Spleen (tissue), 11 donors: Measurements from ENCODE around the gene LRRK1. TPM values are rescaled to one million over a fixed set of nuclear protein-coding genes. Genes with fewer than 3 reads are reported as not detected.

Source experiments
- DNase-seq: peaks from one replicate; pipeline ENCODE4 v3.0.0-alpha.2; 2020
- H3K27ac ChIP-seq, 8 donors: fragments of 200-600 bp; sonication (generic) in 7 of 8; 1 replicate in 4 of 8; 2 replicates in 4 of 8; pipeline versions ENCODE4 v1.5.0 to v1.8.0; 2016 to 2021; ENCODE audit warnings: inconsistent platforms in 4 of 8, mild to moderate bottlenecking in 4 of 8, moderate library complexity in 1 of 8
- H3K27me3 ChIP-seq, 7 donors: fragments of 200-600 bp; sonication (generic) in 6 of 7; replicated peaks in 1 of 7; 1 replicate in 4 of 7; 2 replicates in 3 of 7; pipeline versions ENCODE4 v1.5.0 to v1.8.0; 2016 to 2021; ENCODE audit warnings: inconsistent platforms in 3 of 7, mild to moderate bottlenecking in 1 of 7
- H3K36me3 ChIP-seq, 6 donors: fragments of 200-600 bp; sonication (generic) in 5 of 6; 1 replicate in 4 of 6; 2 replicates in 2 of 6; pipeline versions ENCODE4 v1.5.0 to v1.8.0; 2016 to 2021; ENCODE audit warnings: inconsistent platforms in 2 of 6
- H3K4me1 ChIP-seq, 6 donors: fragments of 200-600 bp; sonication (generic) in 5 of 6; 1 replicate in 3 of 6; 2 replicates in 3 of 6; pipeline versions ENCODE4 v1.5.0 to v1.8.0; 2016 to 2021; ENCODE audit warnings: inconsistent platforms in 3 of 6
- H3K4me3 ChIP-seq, 8 donors: fragments of 200-600 bp; sonication (generic) in 7 of 8; 1 replicate in 4 of 8; 2 replicates in 4 of 8; pipeline versions ENCODE4 v1.5.0 to v1.8.0; 2016 to 2021; ENCODE audit warnings: inconsistent platforms in 4 of 8, mild to moderate bottlenecking in 4 of 8, moderate library complexity in 2 of 8
- H3K9me3 ChIP-seq, 8 donors: fragments of 200-600 bp; sonication (generic) in 7 of 8; 1 replicate in 4 of 8; 2 replicates in 4 of 8; pipeline versions ENCODE4 v1.5.0 to v1.8.0; 2016 to 2021; ENCODE audit warnings: inconsistent platforms in 4 of 8
- CTCF ChIP-seq, 11 experiments: fragments of 200-600 bp in 7 of 11; fragments of 450-650 bp in 4 of 11; sonication (generic) in 4 of 11; IDR thresholded peaks in 8 of 11; conservative IDR thresholded peaks in 3 of 11; 1 replicate in 7 of 11; 2 replicates in 4 of 11; pipeline versions ENCODE4 v1.4.0 to v1.8.0; 2016 to 2021; ENCODE audit warnings: antibody characterized with exemption in 11 of 11, inconsistent platforms in 4 of 11, mild to moderate bottlenecking in 1 of 11
- POLR2A ChIP-seq, 3 donors: fragments of 450-650 bp; IDR thresholded peaks; one replicate each; pipeline ENCODE4 v1.5.1; 2017; ENCODE audit warnings: antibody characterized with exemption in 3 of 3, mild to moderate bottlenecking in 1 of 3
- POLR2AphosphoS5 ChIP-seq, 3 donors: sonication (generic); formaldehyde crosslinking; IDR thresholded peaks; one replicate each; pipeline ENCODE4 v1.5.1; 2017; ENCODE audit warnings: antibody characterized with exemption in 3 of 3
- WGBS, 5 donors: extraction: QIAGEN DNeasy Blood & Tissue Kit in 3 of 5; methylation state at CpG; one replicate each; pipeline versions ENCODE4 v1.1.5 to v1.1.7; 2013 to 2018; 5-methylcytosine and 5-hydroxymethylcytosine counted together
- intact Hi-C: fragments of 100-400 bp; cut with DNase I; formaldehyde crosslinking; loops from one replicate; pipeline ENCODE4 v1.15.0; 2023; ENCODE audit warnings: low total_unique reads
- polyA plus RNA-seq, 3 donors: library from polyadenylated mRNA; stranded (reverse); fragments of 200-250 nt; gene quantifications; one replicate each; pipeline ENCODE4 v1.2.1, GENCODE V29; 2013
- total RNA-seq, 7 donors: library from RNA; depleted of rRNA in 3 of 7; stranded (reverse); fragments of >200 nt in 3 of 7; fragmentation: NEBNext Ultra II Directional in 4 of 7; extraction: Animal tissue kit (Norgen Biotek cat#: 25700) in 4 of 7; gene quantifications; one replicate each; pipeline versions ENCODE4 v1.1.0 to v1.2.1, GENCODE V29; 2016 to 2021
- donor health status: healthy with polysubstance abuse.
- donor health status: DM: no; HTN: no; CAD: no; lungs with moderate emphysema.
- donor health status: DM: no; HTN: no; CAD: no.
- donor health status: Bipolar disorder and iron deficiency.
- donor health status: healthy.
- donor health status: DM: no; HTN: no; CAD: no.
- donor health status: DM: yes; HTN: yes; CAD: no.

LRRK1 gene
- total and polyA plus RNA-seq, 10 donors = 12.0 to 60.2 (median 48.8) TPM

- peaks cover 7 to 64% (median 43%) of the 10 kb centered on the region in 6 donors for H3K4me1 ChIP-seq
- no peaks in the 10 kb centered on the region for H3K9me3 ChIP-seq
- intact Hi-C loops = no loop called here
- no peaks in the 10 kb centered on the region for H3K27me3 ChIP-seq
- peaks cover 0 to 3% (median 0%) of the 10 kb centered on the region in 6 donors for H3K36me3 ChIP-seq
- no peak overlapping the region for H3K4me3 ChIP-seq
- WGBS, 5 donors = 25 to 46% (median 30%) methylated on average over 4 of the region's 4 CpGs
- H3K27ac ChIP-seq = peak overlapping the region in 3 of 8 donors; percentile 33 to 39 (median 37)
- TF ChIP-seq POLR2A (IDR thresholded peaks at IDR 0.05) = no peak
- TF ChIP-seq POLR2AphosphoS5 (IDR thresholded peaks at IDR 0.05) = no peak
- no peak for TF ChIP-seq CTCF (IDR thresholded peaks at IDR 0.05 in 8 of 11, conservative IDR thresholded peaks at IDR 0.05 in 3 of 11)
- DNase-seq = no peak
Measured at GRCh38 chr15:100939791-100940190, 20.6 kb downstream of the LRRK1 start.

GRCh38 chr15:100940767-100941379 is 21.7 kb downstream of the LRRK1 start:
- WGBS, 5 donors = 56 to 80% (median 60%) methylated on average over 2 of the region's 2 CpGs
- intact Hi-C loops = no loop called here

GRCh38 chr15:100941536-100941935 is 22.4 kb downstream of the LRRK1 start:
- Histone ChIP-seq H3K27ac (peak overlapping the region in 2 of 8 donors; percentile 25 to 66), H3K4me1 (peaks cover 7 to 58% (median 38%) of the 10 kb centered on the region in 6 donors), H3K36me3 (no peaks in the 10 kb centered on the region), H3K9me3 (no peaks in the 10 kb centered on the region), H3K27me3 (no peaks in the 10 kb centered on the region), H3K4me3 (no peak overlapping the region)
- no peak for DNase-seq
- WGBS, 5 donors = 58 to 75% (median 65%) methylated on average over 3 to 10 of the region's 10 CpGs
- intact Hi-C loops = no loop called here
- TF ChIP-seq POLR2A (IDR thresholded peaks at IDR 0.05) = no peak
- no peak for TF ChIP-seq CTCF (IDR thresholded peaks at IDR 0.05 in 8 of 11, conservative IDR thresholded peaks at IDR 0.05 in 3 of 11)
- TF ChIP-seq POLR2AphosphoS5 (IDR thresholded peaks at IDR 0.05) = no peak

More at GRCh38 chr15:100940767-100941379, 21.7 kb downstream of the LRRK1 start:
- Histone ChIP-seq H3K36me3 (peaks cover 0 to 3% (median 0%) of the 10 kb centered on the region in 6 donors), H3K4me1 (peaks cover 7 to 58% (median 38%) of the 10 kb centered on the region in 6 donors), H3K9me3 (no peaks in the 10 kb centered on the region), H3K27me3 (no peaks in the 10 kb centered on the region), H3K4me3 (peak overlapping the region in 1 of 8 donors; percentile 5), H3K27ac (peak overlapping the region in 4 of 8 donors; percentile 33 to 66 (median 38))
- no peak for DNase-seq
- TF ChIP-seq POLR2A (IDR thresholded peaks at IDR 0.05) = no peak
- peak in 2 of 3 donors; percentile 40 to 60 for TF ChIP-seq POLR2AphosphoS5 (IDR thresholded peaks at IDR 0.05)

- peaks cover 0 to under 1% (median 0%) of the 10 kb centered on the region in 6 donors for H3K36me3 ChIP-seq
- H3K9me3 ChIP-seq = no peaks in the 10 kb centered on the region
- WGBS, 5 donors = 86 to 91% (median 89%) methylated on average over 10 of the region's 10 CpGs
- H3K27me3 ChIP-seq = no peaks in the 10 kb centered on the region
- H3K27ac ChIP-seq = peak overlapping the region in 6 of 8 donors; percentile 6 to 57 (median 44)
- intact Hi-C loops = no loop called here
- no peak overlapping the region for H3K4me3 ChIP-seq
- DNase-seq = no peak
- TF ChIP-seq CTCF (IDR thresholded peaks at IDR 0.05 in 8 of 11, conservative IDR thresholded peaks at IDR 0.05 in 3 of 11) (no peak), POLR2A (IDR thresholded peaks at IDR 0.05) (no peak), POLR2AphosphoS5 (IDR thresholded peaks at IDR 0.05) (no peak)
- peaks cover 7 to 59% (median 41%) of the 10 kb centered on the region in 6 donors for H3K4me1 ChIP-seq
Measured at GRCh38 chr15:100942656-100943425, 23.7 kb downstream of the LRRK1 start.
